ENCODE data around the gene SUSD5. TPM values are rescaled to one million over a fixed set of nuclear protein-coding genes. Genes with fewer than 3 reads are reported as not detected.

The SUSD5 gene
- not detected for total RNA-seq

DNA sequence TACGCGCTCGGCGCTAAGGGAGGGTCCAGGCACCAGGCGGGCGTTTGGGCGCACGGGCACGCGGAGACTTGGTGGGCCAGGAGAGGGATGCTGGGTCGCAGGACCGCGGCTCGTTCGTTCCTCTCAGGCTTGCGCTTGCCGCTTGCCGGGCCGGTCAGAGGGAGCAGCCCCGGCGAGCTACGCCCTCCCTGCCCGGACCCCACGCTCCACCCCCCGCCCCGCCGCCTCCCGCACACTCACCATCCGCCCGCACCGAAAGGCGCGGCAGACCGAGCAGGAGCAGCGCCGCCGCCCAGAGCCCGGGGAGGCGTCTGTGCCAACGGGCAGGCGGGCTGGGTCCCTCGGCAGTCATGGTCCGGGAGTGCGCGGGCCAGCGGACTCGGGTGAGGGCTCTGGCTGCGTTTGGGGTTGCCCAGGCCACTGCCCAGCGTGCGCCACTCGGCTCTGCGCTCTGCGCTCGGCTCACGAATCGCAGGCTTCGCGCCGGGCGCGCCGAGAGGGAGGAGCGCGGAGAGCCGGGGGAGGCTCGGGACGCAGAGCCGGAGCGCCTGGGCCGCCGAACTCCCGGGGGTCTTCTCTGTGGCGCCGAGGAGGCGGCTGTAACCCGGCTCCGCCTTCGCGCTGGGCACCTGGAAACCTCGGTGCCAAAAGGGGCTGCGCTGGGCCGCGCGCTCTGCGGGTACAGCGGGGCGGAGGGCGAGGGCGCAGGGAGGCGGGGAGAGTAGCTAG is at the start of gene SUSD5:
Gene SUSD5, minus strand, starts transcription at position 365 of the 729 bp plus-strand sequence. Its CDS starts 13 bp downstream, at position 352.
- ATAC-seq (peak in 1 of 2 donors; percentile 34), DNase-seq (no peak)
- Mint-ChIP-seq H3K36me3 (ENCODE audit: insufficient read depth) (no peaks in the 10 kb centered on the region), H3K27me3 (ENCODE audit: low read depth) (peaks cover 48% of the 10 kb centered on the region), H3K4me1 (ENCODE audit: low read depth) (peaks cover 7% of the 10 kb centered on the region), H3K9me3 (no peaks in the 10 kb centered on the region), H3K4me3 (no peak within 1 kb of the TSS)

- DNase-seq: no peak
- Mint-ChIP-seq H3K36me3 (ENCODE audit: insufficient read depth) (no peaks in the 10 kb centered on the region), H3K27me3 (ENCODE audit: low read depth) (no peaks in the 10 kb centered on the region), H3K9me3 (peaks cover 8% of the 10 kb centered on the region), H3K4me1 (ENCODE audit: low read depth) (no peaks in the 10 kb centered on the region), H3K4me3 (no peak overlapping the region)
- ATAC-seq: no peak
Measured at GRCh38 chr3:33260104-33260503, 41.5 kb upstream of the SUSD5 start.

- Mint-ChIP-seq H3K4me1 (ENCODE audit: low read depth) (no peaks in the 10 kb centered on the region), H3K27me3 (ENCODE audit: low read depth) (peaks cover 3% of the 10 kb centered on the region)
Measured at GRCh38 chr3:33256249-33256648, 37.6 kb upstream of the SUSD5 start.

GRCh38 chr3:33250712-33251111 is 32.1 kb upstream of the SUSD5 start:
- no peaks in the 10 kb centered on the region for H3K36me3 Mint-ChIP-seq (ENCODE audit: insufficient read depth)
- DNase-seq: no peak
- no peaks in the 10 kb centered on the region for H3K4me1 Mint-ChIP-seq (ENCODE audit: low read depth)
- no peak overlapping the region for H3K4me3 Mint-ChIP-seq
- ATAC-seq: no peak
- H3K9me3 Mint-ChIP-seq: no peaks in the 10 kb centered on the region
- peaks cover 13% of the 10 kb centered on the region for H3K27me3 Mint-ChIP-seq (ENCODE audit: low read depth)

More at GRCh38 chr3:33256249-33256648, 37.6 kb upstream of the SUSD5 start:
- ATAC-seq (no peak), DNase-seq (no peak)
- Mint-ChIP-seq H3K9me3 (no peaks in the 10 kb centered on the region), H3K4me3 (no peak overlapping the region), H3K36me3 (ENCODE audit: insufficient read depth) (no peaks in the 10 kb centered on the region)

- H3K27me3 Mint-ChIP-seq (ENCODE audit: low read depth): peaks cover 10% of the 10 kb centered on the region
- no peaks in the 10 kb centered on the region for H3K9me3 Mint-ChIP-seq
- DNase-seq: no peak
Measured at GRCh38 chr3:33246786-33247185, 28.2 kb upstream of the SUSD5 start.

GRCh38 chr3:33240261-33240660 is 21.7 kb upstream of the SUSD5 start:
- no peak overlapping the region for H3K4me3 Mint-ChIP-seq
- no peaks in the 10 kb centered on the region for H3K9me3 Mint-ChIP-seq
- H3K4me1 Mint-ChIP-seq (ENCODE audit: low read depth): no peaks in the 10 kb centered on the region
- ATAC-seq (no peak), DNase-seq (no peak)
- no peaks in the 10 kb centered on the region for H3K36me3 Mint-ChIP-seq (ENCODE audit: insufficient read depth)
- peaks cover 17% of the 10 kb centered on the region for H3K27me3 Mint-ChIP-seq (ENCODE audit: low read depth)

More at GRCh38 chr3:33246786-33247185, 28.2 kb upstream of the SUSD5 start:
- Mint-ChIP-seq H3K4me3 (no peak overlapping the region), H3K36me3 (ENCODE audit: insufficient read depth) (no peaks in the 10 kb centered on the region), H3K4me1 (ENCODE audit: low read depth) (no peaks in the 10 kb centered on the region)
- ATAC-seq: no peak

DNA sequence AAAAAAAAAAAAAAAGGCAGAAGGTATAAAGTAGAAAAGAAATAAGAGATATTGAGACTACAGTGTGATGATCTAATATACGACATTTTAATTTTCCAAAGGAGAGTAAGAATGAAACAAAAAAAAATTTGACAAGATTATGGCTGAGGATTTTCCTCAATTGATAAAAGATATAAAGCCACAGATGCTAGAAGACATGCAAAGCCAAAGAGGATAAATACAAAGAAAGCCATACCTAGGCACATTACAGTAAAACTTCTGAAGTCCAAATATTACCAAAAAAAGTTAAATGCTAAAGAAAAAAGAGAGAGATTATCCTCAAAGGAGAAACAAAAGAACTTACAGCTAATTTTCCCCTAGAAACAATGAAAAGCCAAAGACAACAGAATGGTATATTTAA is 20.3 kb upstream of the SUSD5 start:
- Mint-ChIP-seq H3K27me3 (ENCODE audit: low read depth) (peaks cover 20% of the 10 kb centered on the region), H3K36me3 (ENCODE audit: insufficient read depth) (no peaks in the 10 kb centered on the region), H3K9me3 (no peaks in the 10 kb centered on the region), H3K4me1 (ENCODE audit: low read depth) (no peaks in the 10 kb centered on the region), H3K4me3 (no peak overlapping the region)
- DNase-seq (no peak), ATAC-seq (no peak)

- Mint-ChIP-seq H3K4me1 (ENCODE audit: low read depth) (no peaks in the 10 kb centered on the region), H3K27me3 (ENCODE audit: low read depth) (peaks cover 26% of the 10 kb centered on the region), H3K4me3 (no peak overlapping the region), H3K9me3 (no peaks in the 10 kb centered on the region), H3K36me3 (ENCODE audit: insufficient read depth) (no peaks in the 10 kb centered on the region)
- ATAC-seq: no peak
- DNase-seq: no peak
Measured at GRCh38 chr3:33237439-33237838, 18.8 kb upstream of the SUSD5 start.

DNA sequence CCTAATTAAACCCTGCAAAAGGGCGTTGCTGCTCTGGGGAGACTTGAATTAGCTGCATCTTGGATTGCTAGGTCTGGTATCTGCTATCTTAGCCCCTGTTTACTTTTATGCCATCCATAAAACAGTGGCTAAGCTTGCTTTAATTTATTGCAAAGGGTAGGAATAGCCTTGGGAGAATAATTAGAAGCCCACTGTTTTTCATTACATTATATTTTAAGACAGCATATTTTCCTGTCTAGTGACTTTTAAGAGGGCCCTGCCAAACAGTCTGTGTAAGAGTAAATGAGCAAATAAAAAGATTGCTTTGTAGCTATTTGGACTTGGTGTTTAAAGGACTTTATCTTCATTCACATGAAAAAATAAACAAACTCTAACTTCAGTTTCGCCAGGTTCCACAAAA is 17.4 kb upstream of the SUSD5 start:
- H3K4me1 Mint-ChIP-seq (ENCODE audit: low read depth): no peaks in the 10 kb centered on the region

DNA sequence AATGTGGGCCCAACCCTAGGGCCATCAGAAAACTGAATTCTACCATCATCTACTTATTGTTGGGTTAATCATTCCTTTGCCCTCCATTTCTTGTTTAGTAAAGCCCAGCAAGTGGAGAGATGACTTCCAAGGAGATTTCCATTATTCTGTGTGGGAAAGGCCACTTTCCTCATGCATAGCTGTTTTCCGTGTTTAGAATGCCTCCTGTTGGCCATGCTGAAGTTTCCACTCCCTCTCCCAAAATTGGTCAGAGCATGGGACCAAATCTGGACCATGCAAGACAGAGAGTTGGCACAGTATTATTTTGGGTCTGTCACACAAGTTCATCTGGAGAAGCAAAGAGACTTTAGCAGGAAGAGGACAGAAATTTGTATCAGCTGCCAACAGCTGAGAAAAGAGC is 15.3 kb upstream of the SUSD5 start:
- Mint-ChIP-seq H3K4me1 (ENCODE audit: low read depth) (no peaks in the 10 kb centered on the region), H3K36me3 (ENCODE audit: insufficient read depth) (no peaks in the 10 kb centered on the region), H3K9me3 (no peaks in the 10 kb centered on the region), H3K27me3 (ENCODE audit: low read depth) (peaks cover 31% of the 10 kb centered on the region), H3K4me3 (no peak overlapping the region)
- DNase-seq (no peak), ATAC-seq (no peak)

More for the DNA sequence above, 17.4 kb upstream of the SUSD5 start:
- DNase-seq (no peak), ATAC-seq (no peak)
- no peaks in the 10 kb centered on the region for H3K36me3 Mint-ChIP-seq (ENCODE audit: insufficient read depth)
- H3K27me3 Mint-ChIP-seq (ENCODE audit: low read depth): peaks cover 28% of the 10 kb centered on the region
- no peak overlapping the region for H3K4me3 Mint-ChIP-seq
- H3K9me3 Mint-ChIP-seq: no peaks in the 10 kb centered on the region

DNA sequence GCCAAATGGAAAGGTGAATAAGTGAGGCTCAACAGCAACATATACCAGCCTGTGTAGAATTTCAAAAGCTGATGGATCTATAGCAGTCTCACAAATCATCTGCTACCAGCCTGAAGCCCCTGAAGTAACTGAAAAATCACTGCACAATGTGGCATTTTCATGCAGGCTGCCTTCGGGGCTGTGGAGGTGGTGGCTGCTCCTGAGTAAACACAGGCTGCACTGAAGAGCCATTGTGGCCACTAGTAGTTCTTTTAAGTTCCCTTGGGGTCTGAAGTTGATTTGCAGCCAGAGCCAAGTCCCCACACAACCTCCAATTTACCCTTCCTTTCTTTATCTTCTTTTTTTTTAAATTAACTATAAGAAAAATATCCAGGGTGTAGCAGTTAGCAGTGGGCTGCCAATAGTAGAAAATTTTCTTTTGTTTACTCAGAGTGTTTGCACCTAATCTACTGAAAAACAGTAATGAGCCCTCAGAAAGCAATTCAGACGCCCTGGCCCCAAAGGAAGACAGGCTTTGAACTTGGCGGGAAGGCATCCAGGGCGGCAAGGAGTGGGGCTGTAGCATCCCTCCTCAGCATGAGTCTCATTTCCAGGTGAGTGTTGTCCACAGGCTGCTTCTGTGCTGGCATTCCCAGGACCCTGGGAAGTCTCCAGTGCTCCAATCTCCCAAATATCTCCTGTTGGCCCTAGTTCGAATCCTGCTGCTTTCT is 13.3 kb upstream of the SUSD5 start:
- Mint-ChIP-seq H3K27me3 (ENCODE audit: low read depth) (peaks cover 34% of the 10 kb centered on the region), H3K4me1 (ENCODE audit: low read depth) (no peaks in the 10 kb centered on the region), H3K36me3 (ENCODE audit: insufficient read depth) (no peaks in the 10 kb centered on the region), H3K4me3 (no peak overlapping the region), H3K9me3 (peaks cover 3% of the 10 kb centered on the region)
- DNase-seq (no peak), ATAC-seq (no peak)

GRCh38 chr3:33229947-33230346 is 11.3 kb upstream of the SUSD5 start:
- H3K9me3 Mint-ChIP-seq: peaks cover 3% of the 10 kb centered on the region
- H3K27me3 Mint-ChIP-seq (ENCODE audit: low read depth): peaks cover 25% of the 10 kb centered on the region
- no peaks in the 10 kb centered on the region for H3K36me3 Mint-ChIP-seq (ENCODE audit: insufficient read depth)
- DNase-seq (no peak), ATAC-seq (no peak)
- H3K4me1 Mint-ChIP-seq (ENCODE audit: low read depth): no peaks in the 10 kb centered on the region
- no peak overlapping the region for H3K4me3 Mint-ChIP-seq

- no peaks in the 10 kb centered on the region for H3K36me3 Mint-ChIP-seq (ENCODE audit: insufficient read depth)
- H3K9me3 Mint-ChIP-seq: peaks cover 3% of the 10 kb centered on the region
Measured at GRCh38 chr3:33229066-33229465, 10.5 kb upstream of the SUSD5 start.

DNA sequence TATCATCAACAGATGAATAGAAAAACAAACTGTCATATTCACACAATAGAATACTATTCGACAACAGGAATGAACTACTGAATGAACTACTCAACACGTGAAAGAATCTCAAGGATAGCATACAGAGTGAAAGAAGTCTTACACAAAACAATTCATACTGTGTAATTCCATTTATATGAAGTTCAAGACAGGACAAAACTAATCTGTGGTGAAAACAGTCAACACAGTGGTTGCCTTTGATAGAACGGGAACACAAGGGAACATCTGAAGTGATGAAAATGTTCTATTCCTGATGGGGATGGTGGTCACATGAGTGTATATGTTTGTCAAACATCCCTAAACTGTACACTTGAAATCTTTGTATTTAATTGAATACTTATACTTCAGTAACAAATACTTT is 2.6 kb upstream of the SUSD5 start:
- Mint-ChIP-seq H3K27me3 (ENCODE audit: low read depth) (peaks cover 32% of the 10 kb centered on the region), H3K36me3 (ENCODE audit: insufficient read depth) (no peaks in the 10 kb centered on the region), H3K9me3 (no peaks in the 10 kb centered on the region), H3K4me3 (no peak overlapping the region), H3K4me1 (ENCODE audit: low read depth) (peaks cover 7% of the 10 kb centered on the region)
- no peak for DNase-seq
- no peak for ATAC-seq

More at GRCh38 chr3:33229066-33229465, 10.5 kb upstream of the SUSD5 start:
- H3K4me1 Mint-ChIP-seq (ENCODE audit: low read depth): no peaks in the 10 kb centered on the region
- H3K4me3 Mint-ChIP-seq: no peak overlapping the region
- ATAC-seq (no peak), DNase-seq (no peak)
- H3K27me3 Mint-ChIP-seq (ENCODE audit: low read depth): peaks cover 24% of the 10 kb centered on the region

- no peak for DNase-seq
- H3K27me3 Mint-ChIP-seq (ENCODE audit: low read depth): peaks cover 44% of the 10 kb centered on the region
- no peak for ATAC-seq
- H3K4me1 Mint-ChIP-seq (ENCODE audit: low read depth): peaks cover 7% of the 10 kb centered on the region
- H3K36me3 Mint-ChIP-seq (ENCODE audit: insufficient read depth): no peaks in the 10 kb centered on the region
- no peaks in the 10 kb centered on the region for H3K9me3 Mint-ChIP-seq
- H3K4me3 Mint-ChIP-seq: no peak overlapping the region
Measured at GRCh38 chr3:33219175-33219487, 521 bp upstream of the SUSD5 start.

Measured in activated T-cell treated with anti-CD3 and anti-CD28 coated beads, Interleukin-2, amount 50 U/mL, for 4 hours (primary cell).